Measurements from ENCODE around the gene TMEM236.

- TF ChIP-seq POLR2A (IDR thresholded peaks at IDR 0.05; ENCODE audit: extremely low read depth, insufficient read length) (no peak), CTCF (IDR thresholded peaks at IDR 0.05; ENCODE audit: low read depth, low read length) (no peak), MAX (IDR thresholded peaks at IDR 0.05; ENCODE audit: low read depth, low read length) (no peak), MYC (IDR thresholded peaks at IDR 0.05; ENCODE audit: low read depth, low read length) (no peak)
Measured at GRCh38 chr10:17802976-17803375, 51.0 kb downstream of the TMEM236 start.

Data from NB4 (cell line).